ENCODE measurements around the gene ATG4D.

- TF ChIP-seq REST (IDR thresholded peaks at IDR 0.05; ENCODE audit: low read depth, low read length) (no peak), GATA2 (CRISPR knock-in tag; IDR thresholded peaks at IDR 0.05) (no peak), POLR2AphosphoS5 (IDR thresholded peaks at IDR 0.05; ENCODE audit: low read depth, low read length) (no peak), EP300 (IDR thresholded peaks at IDR 0.05; ENCODE audit: borderline replicate concordance in 1 of 2, low read depth in 1 of 2, low read length in 1 of 2) (no peak), NFIC (IDR thresholded peaks at IDR 0.05; ENCODE audit: borderline replicate concordance) (no peak), EZH2phosphoT487 (IDR thresholded peaks at IDR 0.05; ENCODE audit: borderline replicate concordance, low read depth) (no peak), CTCF (IDR thresholded peaks at IDR 0.05) (no peak)
These were observed 14.0 kb downstream of the ATG4D start for GRCh38 chr19:10557603-10558197.

Measured in SK-N-SH (cell line).